ENCODE measurements around the gene OLR1. TPM values are rescaled to one million over a fixed set of nuclear protein-coding genes. Genes with fewer than 3 reads are reported as not detected.

OLR1 gene
- total and polyA plus RNA-seq, 2 of the 4 experiments (the other 2 are of a cell fraction) = 3.2 to 4.1 TPM

GRCh38 chr12:10190558-10191388 is 18.8 kb upstream of the OLR1 start:
- H2BK15ac ChIP-seq (ENCODE audit: low read depth, low read length) = peak overlapping the region; percentile 60; the same call in 1 of the 3 replicates
- ATAC-seq (ENCODE audit: low read depth) = peak; percentile 87
- H3K4me2 ChIP-seq (ENCODE audit: low read depth, low read length) = no peak overlapping the region
- H3K79me1 ChIP-seq (ENCODE audit: low read depth in 1 of 2, low read length in 2 of 2) = no peaks in the 10 kb centered on the region
- BruUV-seq (replicated peaks) = TSS peak; percentile 84
- 0 out of 2 replicates have a peak overlapping the region, but pooled peaks have one; percentile 35 for H3K14ac ChIP-seq (replicated peaks; ENCODE audit: low read depth, low read length)
- H3K27ac ChIP-seq (ENCODE audit: insufficient read depth, low read length) = peak overlapping the region; percentile 34; the same call in 1 of the 2 replicates
- 33% methylated on average over 1 of the region's 13 CpGs; no CpG with 5 or more reads in 1 of the 2 experiments for WGBS, 2 experiments (ENCODE audit: extremely low coverage in 2 of 2, insufficient read length in 1 of 2)
- POLR2A ChIA-PET (ENCODE audit: unreplicated experiment) = interaction anchor here (1.2 kb wide), 1 partner anchor 158 kb away, joined by 6 read pairs; no protein-coding TSS in a partner anchor
- no peak overlapping the region; the same call in 1 of the 2 replicates for H3K56ac ChIP-seq (ENCODE audit: extremely low read depth, insufficient read depth, low read length)
- H3K27me3 ChIP-seq (ENCODE audit: control insufficient read depth, insufficient read depth, low read length) = no peaks in the 10 kb centered on the region
- intact Hi-C loops (cut with micrococcal nuclease) = loop anchor here (1.0 to 5.0 kb wide), 5 partner anchors 22 to 438 kb away; partner anchors contain the start of gene GABARAPL1
- H2BK20ac ChIP-seq (ENCODE audit: low read depth, low read length) = peak overlapping the region; percentile 77
- peak overlapping the region in 1 of 2 experiments; percentile 75; a peak in 3 of 4 replicates for H4K8ac ChIP-seq (ENCODE audit: low read depth in 2 of 2, low read length in 2 of 2)
- in situ Hi-C loops (cut with MboI; ENCODE audit: low sequenced_read_pairs) = loop anchor here (5.0 kb wide), 1 partner anchor 38 kb away; no protein-coding TSS in a partner anchor
- peak overlapping the region; percentile 62 for H4K91ac ChIP-seq (ENCODE audit: insufficient read depth, low read depth, low read length)
- H2BK5ac ChIP-seq (ENCODE audit: low read depth, low read length, poor library complexity, severe bottlenecking) = peak overlapping the region; percentile 94
- peak overlapping the region; percentile 32; the same call in 1 of the 2 replicates for H4K5ac ChIP-seq (ENCODE audit: low read depth, low read length)
- DNase-seq = peak; percentile 77
- no peaks in the 10 kb centered on the region for H4K20me1 ChIP-seq (ENCODE audit: insufficient read depth, low read length)
- H3K18ac ChIP-seq (ENCODE audit: low read depth, low read length) = peak overlapping the region; percentile 5
- no peak overlapping the region; the same call in 1 of the 2 replicates for H3K9ac ChIP-seq (ENCODE audit: low read depth, low read length)
- H3K4ac ChIP-seq (ENCODE audit: low read depth, low read length) = peak overlapping the region; percentile 63
- CTCF ChIA-PET = interaction anchor here (1.0 to 2.6 kb wide), 5 partner anchors 24 to 157 kb away, joined by 3 to 31 read pairs (median 5); no protein-coding TSS in a partner anchor
- peak overlapping the region; percentile 20; the same call in 1 of the 2 replicates for H3K23ac ChIP-seq (ENCODE audit: low read depth, low read length)
- TF ChIP-seq CTCF (conservative IDR thresholded peaks at IDR 0.05; ENCODE audit: low read depth, low read length) (peak; percentile 85), RAD21 (IDR thresholded peaks at IDR 0.05; ENCODE audit: low read length) (peak; percentile 87), SMC3 (IDR thresholded peaks at IDR 0.05; ENCODE audit: low read depth, low read length) (peak; percentile 57), ELK1 (IDR thresholded peaks at IDR 0.05; ENCODE audit: borderline replicate concordance, low read depth, low read length) (no peak), MAFK (IDR thresholded peaks at IDR 0.05; ENCODE audit: low read depth, low read length) (no peak)
- peak overlapping the region; percentile 96 for H2BK120ac ChIP-seq (ENCODE audit: low read depth, low read length)
- no peaks in the 10 kb centered on the region for H3K36me3 ChIP-seq (ENCODE audit: control insufficient read depth, insufficient read depth, low read length)
- no peaks in the 10 kb centered on the region for H3K9me3 ChIP-seq (ENCODE audit: control insufficient read depth, insufficient read depth, low read length)
- dilution Hi-C loops (cut with HindIII; ENCODE audit: low sequenced_read_pairs, unreplicated experiment) = no loop called here
- peak overlapping the region; percentile 49 for H2AK5ac ChIP-seq (ENCODE audit: low read depth, low read length)
- H3K4me1 ChIP-seq (ENCODE audit: control insufficient read depth, insufficient read depth, low read length) = peaks cover 12% of the 10 kb centered on the region
- H3K9me1 ChIP-seq (ENCODE audit: insufficient read depth, low read length) = peaks cover 3% of the 10 kb centered on the region
- H2AFZ ChIP-seq (replicated peaks; ENCODE audit: low read length, poor library complexity) = peak overlapping the region; percentile 36
- no peak overlapping the region for H2AK9ac ChIP-seq (replicated peaks; ENCODE audit: low read depth, low read length, poor library complexity)
- H3K4me3 ChIP-seq (ENCODE audit: insufficient read depth, low read depth, low read length) = no peak overlapping the region

Measured in IMR-90 (cell line).